GM21360 (cell line): ENCODE data around the gene MMP23B.

Source experiments
- ATAC-seq: cut with Tn5 transposase; IDR thresholded peaks from one replicate; pipeline ENCODE4 v1.9.1; 2021; ENCODE audit warnings: mild to moderate bottlenecking, moderate library complexity; ENCODE audit not compliant: unreplicated experiment

The MMP23B gene

DNA sequence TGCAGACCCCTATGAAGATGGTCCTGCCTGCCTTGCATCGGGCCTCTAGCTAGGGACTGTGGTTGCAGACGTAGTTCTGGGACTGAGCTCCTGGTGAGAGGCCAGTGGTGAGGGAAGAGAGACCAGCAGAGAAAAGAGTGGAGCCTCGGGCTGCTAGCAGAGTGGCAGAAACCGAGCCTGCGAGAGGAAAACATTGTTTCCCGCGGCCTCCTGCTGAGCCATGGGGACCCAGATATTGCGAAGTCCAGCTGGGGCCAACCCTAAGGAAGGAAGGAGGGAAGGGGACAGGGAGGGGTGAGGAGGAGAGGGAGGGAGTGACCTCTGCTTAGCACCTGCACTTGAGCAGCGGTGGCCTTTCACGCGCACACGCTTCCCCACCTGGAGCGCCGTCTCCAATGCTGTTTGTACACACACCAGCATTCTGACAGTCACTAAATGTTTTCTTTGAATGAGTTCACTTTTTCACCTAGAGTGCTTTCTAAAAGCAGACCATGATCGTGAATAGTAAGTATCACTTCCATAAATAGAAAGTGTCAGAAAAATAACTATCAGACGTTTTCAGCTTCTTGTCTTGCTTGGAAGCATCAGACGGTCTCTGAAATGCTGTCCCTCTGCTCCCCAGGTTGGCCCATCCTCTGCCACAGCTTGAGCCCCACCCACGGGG is 29.5 kb upstream of the MMP23B start:
- no peak for ATAC-seq

DNA sequence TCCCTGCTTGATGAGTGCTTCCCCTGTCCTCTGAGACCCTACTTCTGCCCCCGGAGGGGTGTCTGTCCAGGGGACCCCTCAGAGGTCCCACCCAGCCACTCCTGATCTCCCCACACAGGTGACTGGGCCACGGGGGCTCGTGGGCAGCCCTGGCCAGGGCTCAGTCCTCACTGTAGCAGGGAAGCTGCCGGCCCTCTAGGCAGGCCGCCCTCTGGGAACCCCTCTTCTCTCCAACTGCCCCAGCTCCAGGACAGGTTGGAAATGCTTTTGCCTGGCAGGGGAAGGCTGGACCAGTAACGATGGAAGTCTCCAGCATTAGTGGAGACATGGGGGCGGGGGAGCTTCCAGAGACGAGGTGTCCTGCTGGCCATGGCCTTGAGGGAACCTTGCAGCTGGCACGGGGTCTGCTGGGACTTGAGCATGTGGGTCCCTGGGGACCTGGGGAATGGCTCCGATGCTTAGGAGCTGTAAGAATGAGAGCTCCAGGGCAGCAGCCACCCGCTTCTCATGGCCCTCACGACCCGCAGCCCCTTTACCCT is 28.9 kb upstream of the MMP23B start:
- ATAC-seq, result no peak

DNA sequence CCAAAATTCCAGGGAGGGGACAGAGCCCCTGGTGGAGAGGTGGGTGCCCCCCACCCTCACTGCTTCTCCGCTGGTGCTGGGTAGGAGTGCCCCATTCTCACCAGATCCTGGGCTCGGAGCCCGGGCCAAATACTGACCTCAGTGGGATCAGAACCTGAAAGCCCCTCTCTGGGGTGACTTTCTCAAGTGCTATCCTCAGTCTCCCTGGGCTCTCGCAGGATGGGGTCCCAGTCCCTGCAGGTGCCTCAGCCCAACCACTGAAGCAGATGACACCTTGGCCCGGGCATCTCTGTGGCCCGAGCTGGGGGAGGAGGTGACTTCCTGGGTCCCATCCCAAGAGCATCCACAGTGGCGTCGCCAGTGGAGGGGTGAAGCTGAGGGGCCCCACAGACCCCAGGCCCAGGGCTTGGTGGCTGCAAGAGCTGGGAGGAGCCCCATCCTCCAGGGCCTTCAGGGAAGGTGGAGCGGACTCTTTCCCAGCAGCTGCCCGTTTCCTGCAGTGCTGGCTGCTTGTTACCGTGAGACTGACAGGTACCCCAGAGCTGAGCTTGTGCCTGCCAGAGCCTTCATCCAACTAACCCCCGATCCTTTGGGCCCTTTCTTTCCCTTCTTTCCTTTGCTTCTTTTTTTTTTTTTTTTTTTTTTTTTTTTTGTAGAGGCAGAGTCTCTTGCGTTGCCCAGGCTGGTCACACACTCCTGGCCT is 28.2 kb upstream of the MMP23B start:
- ATAC-seq, result no peak

DNA sequence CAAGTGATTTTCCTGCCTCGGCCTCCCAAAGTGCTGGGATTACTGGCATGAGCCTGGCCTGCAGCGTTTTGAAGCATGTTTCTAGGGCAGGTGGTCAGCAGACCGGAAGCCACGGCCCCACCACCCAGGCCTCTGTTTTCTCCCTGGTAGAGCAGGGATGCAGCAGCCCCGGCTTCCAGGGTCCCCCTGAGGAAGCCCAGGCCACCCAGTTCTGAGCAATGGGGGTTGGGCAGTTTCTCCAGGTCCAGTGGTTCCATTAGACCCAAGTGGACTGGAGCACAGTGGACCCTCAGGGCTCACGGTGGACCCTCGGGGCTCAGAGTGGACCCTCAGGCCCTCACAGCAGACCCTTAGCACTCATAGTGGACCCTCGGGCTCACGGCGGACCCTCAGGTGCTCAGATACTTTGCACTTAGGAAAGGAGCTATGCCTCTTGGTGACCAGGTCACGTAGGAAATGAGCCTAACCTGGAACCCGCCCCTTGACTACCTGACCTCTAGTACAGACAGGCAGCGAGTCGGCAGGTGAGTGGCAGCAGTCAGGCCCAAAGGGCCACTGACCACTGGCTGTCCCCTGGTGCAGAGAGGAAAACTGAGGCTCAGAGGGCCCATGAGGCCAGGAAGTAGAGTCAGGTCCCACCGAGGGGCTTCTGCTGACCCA is 27.5 kb upstream of the MMP23B start:
- ATAC-seq, result no peak

DNA sequence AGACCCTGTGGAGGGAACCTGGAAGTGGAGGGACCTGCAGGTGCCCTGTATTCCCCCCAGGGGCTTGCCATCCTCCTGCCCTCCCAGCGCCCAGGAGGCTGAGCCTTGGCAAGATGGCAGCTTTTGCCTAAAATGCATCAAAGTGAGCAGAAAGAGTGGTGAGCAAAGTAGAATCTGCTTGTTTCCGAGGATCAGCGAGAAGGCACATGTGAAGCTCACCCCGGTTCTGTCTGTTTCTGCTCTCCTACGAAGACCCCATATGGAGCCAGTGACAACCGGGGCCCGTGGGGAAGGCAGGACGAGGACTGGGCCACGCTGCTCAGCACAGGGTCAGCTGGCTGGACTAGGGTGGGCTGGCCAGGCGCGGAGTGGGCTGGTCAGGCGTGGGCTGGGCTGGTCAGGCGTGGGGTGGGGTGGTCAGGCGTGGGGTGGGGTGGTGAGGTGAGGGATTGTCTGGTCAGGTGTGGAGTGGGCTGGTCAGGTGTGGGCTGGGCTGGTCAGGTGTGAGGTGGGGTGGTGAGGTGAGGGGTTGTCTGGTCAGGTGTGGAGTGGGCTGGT is 26.9 kb upstream of the MMP23B start:
- no peak for ATAC-seq

DNA sequence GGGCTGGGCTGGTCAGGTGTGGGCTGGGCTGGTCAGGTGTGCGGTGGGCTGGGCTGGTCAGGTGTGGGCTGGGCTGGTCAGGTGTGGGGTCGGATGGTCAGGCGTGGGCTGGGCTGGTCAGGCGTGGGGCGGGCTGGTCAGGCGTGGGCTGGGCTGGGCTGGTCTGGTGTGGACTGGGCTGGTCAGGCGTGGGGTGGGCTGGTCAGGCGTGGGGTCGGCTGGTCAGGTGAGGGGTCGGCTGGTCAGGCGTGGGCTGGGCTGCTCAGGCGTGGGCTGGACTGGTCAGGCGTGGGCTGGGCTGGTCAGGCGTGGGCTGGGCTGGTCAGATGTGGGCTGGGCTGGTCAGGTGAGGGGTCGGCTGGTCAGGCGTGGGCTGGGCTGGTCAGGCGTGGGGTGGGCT is 26.2 kb upstream of the MMP23B start:
- ATAC-seq, result no peak

DNA sequence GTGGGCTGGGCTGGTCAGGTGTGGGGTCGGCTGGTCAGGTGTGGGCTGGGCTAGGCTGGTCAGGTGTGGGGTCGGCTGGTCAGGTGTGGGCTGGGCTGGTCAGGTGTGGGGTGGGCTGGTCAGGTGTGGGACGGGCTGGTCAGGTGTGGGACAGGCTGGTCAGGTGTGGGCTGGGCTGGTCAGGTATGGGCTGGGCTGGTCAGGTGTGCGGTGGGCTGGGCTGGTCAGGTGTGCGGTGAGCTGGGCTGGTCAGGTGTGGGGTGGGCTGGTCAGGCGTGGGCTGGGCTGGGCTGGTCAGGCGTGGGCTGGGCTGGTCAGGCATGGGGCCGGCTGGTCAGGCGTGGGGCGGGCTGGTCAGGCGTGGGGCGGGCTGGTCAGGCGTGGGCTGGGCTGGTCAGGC is 25.7 kb upstream of the MMP23B start:
- ATAC-seq, result no peak

DNA sequence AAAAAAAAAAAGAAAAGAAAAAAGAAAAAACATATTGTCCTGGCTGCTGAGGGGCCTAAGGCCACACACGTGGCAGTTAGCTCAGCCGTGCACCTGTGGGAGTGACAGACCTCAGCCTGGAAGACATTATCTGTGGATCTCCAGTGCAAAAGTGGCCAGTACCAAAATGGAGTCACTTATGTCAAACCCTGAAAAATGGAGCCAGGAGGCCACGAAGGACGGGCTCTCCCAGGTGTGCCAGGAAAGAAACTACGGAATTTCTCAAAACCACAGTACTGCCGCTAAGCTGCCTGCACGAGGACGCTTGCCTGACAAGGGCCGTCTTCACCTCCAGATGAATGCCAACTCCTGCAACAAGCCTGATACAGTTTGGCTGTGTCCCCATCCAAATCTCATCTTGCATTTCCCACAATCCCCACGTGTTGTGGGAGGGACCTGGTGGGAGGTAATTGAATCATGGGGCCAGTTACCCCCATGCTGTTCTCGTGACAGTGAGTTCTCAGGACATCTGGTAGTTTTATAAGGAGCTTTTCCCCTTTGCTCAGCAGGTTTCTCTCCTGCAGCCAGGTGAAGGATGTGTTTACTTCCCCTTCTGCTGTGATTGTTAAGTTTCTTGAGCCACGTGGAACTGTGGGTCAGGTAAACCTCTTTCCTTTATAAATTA is 22.0 kb upstream of the MMP23B start:
- ATAC-seq, result no peak

DNA sequence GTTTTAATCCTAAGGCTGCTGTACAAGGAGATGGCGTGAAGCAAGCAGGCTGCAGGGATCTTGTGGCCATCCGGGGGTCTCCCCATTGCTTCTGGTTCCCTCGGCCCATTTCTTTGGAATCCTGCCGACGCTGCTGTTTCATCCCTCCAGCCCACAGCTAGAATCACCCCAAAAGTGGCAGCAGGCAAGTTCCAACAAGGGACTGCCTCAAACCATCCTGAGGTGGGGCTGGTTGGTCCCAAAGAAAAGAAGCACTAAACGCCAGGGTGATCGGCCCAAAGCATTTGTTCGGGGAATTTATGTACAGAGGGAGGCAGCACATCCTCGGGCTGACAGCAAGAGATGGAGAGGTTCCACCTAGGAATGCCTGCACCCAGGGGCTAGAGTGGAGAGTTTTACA is 21.2 kb upstream of the MMP23B start:
- no peak for ATAC-seq

DNA sequence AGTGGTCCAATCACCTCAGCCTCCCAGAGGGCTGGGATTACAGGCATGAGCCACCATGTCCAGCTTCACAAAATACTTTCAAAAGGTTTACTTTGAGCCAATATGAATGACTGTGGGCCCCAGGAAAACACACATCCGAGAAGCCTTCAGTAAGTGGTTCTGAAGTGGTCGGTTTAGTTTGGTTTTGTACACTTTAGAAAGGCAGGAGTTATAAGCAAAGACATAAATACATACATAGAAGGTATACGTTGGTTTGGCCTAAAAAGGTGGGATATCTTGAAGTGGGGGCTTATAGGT is 19.9 kb upstream of the MMP23B start:
- no peak for ATAC-seq

DNA sequence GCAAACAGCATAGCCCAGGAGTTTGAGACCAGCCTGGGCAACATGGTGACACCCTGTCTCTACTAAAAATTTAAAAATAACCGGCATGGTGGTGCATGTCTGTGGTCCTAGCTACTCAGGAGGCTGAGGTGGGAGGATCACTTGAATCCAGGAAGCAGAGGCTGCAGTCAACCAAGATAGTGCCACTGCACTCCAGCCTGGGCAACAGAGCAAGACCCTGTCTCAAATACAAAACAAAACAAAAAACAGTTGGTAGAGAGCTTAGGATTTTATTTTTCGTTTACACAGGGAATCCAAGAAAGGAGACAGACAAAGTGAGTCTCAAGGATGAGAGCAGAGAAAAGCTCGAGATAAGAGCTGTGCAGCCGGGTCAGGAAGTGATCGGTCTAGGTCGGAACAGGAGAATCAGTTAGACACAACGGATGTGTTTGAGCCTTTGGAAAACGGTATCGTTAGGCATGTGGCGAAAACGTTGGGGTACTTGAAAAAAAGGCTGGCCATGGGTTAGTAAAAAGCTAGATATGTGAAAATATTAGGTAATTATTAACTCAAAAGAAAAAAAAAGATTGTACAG is 18.4 kb upstream of the MMP23B start:
- no peak for ATAC-seq

DNA sequence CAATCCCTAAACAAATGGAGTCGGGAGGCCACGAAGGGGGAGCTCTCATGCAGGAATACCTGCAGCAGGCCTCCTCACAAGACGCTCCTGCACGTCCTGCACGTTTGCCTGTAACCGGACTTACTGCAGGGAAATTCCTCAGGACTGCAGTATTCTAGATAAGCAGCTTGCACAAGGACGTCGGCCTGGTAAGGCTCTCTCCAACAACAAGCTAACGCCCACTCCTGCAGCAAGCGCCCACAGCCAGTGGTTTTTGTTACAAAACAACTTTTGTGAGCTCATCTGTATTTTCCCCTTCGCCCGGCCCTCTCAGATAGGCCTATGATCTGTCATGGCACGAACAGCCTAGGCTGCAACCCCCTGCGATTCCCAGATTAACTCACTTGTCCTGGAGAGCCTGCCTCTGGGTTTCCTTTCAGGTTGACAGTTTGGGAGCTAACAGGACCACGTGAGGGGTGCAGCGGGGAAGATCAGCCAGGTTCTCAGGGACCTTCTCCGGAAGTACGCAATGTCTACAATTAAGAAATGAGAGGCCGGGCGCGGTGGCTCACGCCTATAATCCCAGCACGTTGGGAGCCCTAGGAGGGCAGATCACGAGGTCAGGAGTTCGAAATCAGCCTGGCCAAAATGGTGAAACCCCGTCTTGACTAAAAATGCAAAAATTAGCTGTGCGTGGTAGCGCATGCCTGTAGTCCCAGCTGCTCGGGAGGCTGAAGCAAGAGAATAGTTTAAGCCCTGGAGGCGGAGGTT is 17.6 kb upstream of the MMP23B start:
- no peak for ATAC-seq

DNA sequence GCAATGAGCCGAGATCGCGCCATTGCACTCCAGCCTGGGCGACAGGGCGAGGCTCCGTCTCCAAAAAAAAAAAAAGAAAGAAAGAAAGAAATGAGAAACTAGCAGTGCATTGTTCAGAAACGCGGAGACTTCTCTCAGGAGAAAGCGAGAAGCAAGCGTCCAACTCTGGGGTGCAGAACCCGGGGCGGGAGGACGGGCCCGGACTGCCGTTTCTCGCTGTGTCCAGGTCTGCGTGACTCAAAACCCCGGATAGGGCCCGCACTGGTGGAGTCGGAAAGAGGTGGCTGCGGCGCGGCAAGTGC is 17.1 kb upstream of the MMP23B start:
- no peak for ATAC-seq

DNA sequence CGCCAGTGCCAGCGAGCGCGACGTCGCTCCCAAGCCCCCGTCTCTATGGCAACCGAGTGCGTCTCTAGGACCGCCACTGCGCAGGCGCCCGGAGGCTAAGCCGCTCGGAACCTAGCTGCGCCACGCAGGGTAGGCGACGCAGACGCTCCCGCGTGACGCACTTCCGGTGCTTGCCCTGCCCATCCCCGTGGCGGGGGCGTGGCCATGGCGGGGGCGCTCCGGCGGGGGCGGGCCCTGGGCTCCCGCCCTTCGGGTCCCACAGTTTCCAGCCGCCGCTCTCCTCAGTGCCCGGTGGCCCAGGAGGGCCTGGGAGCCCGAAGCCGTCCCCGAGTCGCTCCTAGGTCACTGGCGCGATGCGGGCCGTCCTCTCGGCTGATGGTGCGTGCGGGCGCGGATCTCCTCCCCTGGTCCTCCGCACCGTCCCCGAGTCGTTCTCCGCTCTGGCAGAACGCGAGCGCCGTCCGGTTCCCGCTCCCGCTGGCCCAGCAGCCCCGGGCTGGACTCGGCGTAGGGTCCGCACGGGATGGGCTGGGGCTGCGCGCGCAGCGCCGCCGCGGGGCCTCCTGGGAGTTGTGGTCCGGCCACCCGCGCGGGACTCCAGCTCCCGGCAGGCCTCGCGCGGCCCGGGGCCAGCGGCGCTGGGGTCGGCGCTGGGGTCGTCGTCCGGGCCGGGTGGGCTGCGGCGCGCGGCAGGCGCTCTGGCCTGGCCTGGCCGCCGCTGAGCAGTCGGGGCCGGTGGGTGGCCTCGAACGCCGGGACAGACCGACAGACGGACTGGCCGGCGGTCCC is 16.5 kb upstream of the MMP23B start, which contains the start of gene MIB2:
Gene MIB2 (plus strand): TSS at position 245 of the 789 bp plus-strand sequence. CDS start 7,953 bp downstream, outside the sequence.
- ATAC-seq, result peak; percentile 76

DNA sequence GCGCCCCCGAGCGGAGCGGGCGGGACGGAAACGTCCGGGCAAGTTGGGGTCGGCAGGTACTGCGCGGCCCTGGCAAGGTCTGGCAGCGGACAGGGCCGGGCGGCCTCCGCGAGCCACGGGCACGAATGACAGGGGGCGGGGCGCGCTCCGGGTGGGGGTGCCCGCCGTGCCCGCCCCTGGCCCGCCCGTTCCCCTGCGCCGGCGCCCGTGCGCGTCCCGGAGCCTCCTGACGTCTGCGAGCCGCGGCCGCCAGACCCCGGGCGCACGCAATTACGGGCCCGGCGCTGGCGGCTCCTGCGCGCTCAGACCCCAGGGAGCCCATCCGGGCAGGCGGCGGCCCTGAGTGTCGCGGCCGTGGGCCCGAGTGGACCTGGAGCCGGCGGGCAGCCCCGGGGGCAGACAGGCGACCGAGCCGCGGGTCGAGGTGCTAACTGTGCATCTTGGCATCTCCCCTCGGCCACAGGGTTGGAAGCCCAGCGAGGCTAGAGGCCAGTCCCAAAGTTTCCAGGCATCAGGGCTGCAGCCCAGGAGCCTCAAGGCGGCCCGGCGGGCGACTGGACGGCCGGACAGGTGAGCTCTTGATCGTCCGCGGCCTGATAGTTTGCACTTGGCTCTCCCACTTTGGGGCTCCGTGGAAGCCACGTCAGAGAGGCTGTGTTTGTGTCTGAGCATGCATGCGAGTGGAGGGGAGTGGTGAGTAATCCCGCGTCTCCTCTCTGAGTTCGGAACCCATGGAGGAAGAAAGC is 15.8 kb upstream of the MMP23B start:
- ATAC-seq, result peak; percentile 10

DNA sequence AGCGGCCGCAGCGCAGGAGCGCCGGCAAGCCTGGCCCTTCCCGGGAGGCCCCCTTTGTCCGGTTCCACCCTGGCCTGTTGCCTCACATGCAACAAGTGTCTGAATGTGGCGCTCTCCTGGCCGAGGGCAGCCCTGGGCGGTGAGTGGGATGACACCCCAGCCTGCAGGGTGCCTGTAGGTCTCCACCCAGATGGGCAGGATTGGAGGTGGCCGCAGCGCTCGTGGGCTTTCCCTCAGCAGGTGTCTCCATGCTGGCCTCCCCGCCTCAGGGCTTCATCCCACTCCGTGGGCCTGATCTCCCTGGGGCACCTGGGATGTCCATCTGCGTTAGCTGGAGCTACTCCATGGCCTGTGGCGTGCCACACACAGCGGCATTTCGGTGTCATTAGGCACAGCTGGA is 15.1 kb upstream of the MMP23B start:
- ATAC-seq, result no peak

DNA sequence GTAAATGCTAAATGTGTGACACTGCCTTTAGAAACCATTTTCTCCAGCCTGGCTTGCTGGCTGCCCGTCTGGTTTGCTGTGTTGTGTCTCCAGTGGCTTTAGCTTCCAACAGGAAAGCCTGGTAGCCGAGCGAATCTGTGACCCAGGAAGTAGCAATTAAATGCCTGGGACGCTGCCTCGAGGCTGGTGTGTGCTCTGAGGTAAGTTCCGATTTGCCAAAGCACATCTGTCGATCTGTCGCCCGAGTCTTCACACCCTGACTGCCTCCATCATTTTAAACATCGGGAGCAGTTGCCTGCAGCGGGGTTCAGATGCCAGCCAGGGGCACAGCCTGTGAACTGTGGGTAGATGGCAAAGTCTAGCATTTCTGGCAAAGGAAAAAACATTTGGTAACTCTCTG is 14.5 kb upstream of the MMP23B start:
- no peak for ATAC-seq

DNA sequence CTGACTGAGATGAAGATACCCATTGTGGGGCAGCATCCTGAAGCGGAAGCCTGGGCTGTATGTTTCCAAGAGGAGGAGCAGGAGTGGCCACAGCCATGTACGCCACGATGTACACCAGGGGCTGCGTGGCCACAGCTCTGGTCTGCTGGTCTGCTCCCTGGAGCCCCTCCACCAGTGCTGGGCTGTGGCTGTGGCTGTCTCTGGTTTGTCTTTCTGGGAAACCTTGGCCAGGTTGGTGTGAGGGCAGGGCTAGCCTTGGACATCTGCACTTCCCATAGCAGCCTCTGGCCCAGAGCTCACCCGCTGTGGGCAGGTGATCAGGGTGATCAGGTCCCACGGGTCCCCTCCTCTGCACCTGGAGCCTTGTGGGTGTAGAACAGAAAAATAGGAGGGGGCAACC is 14.0 kb upstream of the MMP23B start:
- ATAC-seq, result no peak
